Measurements from ENCODE around the gene RAPH1.
"Not testable (repeated sequence)": the region's sequence is repeated elsewhere in the genome, so short reads cannot be mapped to it uniquely, and the experiment has no call there.

The RAPH1 gene

DNA sequence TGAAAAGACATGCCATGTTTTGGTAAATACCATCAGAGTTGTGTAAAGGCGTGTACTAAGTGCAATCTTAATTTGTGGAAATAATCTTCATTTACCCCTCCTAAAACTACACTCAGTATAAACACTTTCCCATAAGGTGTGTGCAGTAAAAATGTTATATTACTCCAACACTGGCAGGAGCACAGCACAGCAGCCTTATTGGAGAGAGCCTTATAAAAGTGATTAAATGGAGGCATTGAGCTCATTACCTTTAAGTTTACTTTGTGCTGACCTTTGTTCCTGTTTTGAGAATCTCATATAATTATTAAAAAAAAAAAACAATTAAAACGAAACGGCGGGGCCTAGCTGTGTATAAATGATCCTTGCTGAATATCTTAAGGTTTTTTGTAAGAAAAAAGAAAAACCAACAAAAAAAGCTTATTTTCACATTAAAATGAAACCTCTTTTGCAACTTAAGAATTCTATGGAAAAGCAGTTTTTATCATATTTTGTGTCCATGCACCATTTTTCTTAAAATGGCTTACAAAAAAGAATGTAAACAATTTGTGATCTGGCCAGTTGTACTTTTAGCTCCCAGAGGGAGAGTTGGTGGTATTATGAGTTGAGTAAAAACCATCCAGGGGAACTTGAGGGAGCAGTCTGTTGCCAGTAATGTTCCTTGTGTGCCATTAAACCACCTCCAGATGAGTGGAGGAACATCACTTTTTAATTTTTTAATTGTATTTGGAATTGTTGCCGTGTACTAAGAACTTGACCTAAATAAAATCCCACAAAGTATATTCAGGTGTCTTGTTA, 103.5 kb downstream of the RAPH1 start:
- TF ChIP-seq, protein P1, sequence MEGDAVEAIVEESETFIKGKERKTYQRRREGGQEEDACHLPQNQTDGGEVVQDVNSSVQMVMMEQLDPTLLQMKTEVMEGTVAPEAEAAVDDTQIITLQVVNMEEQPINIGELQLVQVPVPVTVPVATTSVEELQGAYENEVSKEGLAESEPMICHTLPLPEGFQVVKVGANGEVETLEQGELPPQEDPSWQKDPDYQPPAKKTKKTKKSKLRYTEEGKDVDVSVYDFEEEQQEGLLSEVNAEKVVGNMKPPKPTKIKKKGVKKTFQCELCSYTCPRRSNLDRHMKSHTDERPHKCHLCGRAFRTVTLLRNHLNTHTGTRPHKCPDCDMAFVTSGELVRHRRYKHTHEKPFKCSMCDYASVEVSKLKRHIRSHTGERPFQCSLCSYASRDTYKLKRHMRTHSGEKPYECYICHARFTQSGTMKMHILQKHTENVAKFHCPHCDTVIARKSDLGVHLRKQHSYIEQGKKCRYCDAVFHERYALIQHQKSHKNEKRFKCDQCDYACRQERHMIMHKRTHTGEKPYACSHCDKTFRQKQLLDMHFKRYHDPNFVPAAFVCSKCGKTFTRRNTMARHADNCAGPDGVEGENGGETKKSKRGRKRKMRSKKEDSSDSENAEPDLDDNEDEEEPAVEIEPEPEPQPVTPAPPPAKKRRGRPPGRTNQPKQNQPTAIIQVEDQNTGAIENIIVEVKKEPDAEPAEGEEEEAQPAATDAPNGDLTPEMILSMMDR (conservative IDR thresholded peaks at IDR 0.05; ENCODE audit: control insufficient read depth, insufficient read depth, low read depth, low read length): no peak
- H3K4me3 ChIP-seq (ENCODE audit: control insufficient read depth, low read depth, low read length): no peak overlapping the region
- peak; percentile 36 for DNase-seq (ENCODE audit: low read depth)

GRCh38 chr2:203429643-203430042, 105.5 kb downstream of the RAPH1 start:
- not testable (repeated sequence) for H3K4me3 ChIP-seq (ENCODE audit: control insufficient read depth, low read depth, low read length); DNase-seq (ENCODE audit: low read depth)

DNA sequence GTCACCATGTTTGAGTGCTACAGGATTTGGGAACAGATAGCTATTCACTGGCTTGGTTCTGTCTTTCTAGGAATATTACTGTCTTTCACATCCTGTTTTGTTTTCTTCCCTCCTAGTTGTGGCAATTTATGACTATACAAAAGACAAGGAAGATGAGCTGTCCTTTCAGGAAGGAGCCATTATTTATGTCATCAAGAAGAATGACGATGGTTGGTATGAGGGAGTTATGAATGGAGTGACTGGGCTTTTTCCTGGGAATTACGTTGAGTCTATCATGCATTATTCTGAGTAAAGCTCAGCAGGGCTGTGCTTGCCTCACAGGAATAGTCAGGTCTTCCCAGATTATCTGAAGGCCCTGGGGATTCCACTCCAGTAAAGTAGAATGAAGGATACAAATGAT, 108.0 kb downstream of the RAPH1 start:
- DNase-seq (ENCODE audit: low read depth): peak; percentile 98
- TF ChIP-seq, protein P1 (conservative IDR thresholded peaks at IDR 0.05; ENCODE audit: control insufficient read depth, insufficient read depth, low read depth, low read length): no peak

DNA sequence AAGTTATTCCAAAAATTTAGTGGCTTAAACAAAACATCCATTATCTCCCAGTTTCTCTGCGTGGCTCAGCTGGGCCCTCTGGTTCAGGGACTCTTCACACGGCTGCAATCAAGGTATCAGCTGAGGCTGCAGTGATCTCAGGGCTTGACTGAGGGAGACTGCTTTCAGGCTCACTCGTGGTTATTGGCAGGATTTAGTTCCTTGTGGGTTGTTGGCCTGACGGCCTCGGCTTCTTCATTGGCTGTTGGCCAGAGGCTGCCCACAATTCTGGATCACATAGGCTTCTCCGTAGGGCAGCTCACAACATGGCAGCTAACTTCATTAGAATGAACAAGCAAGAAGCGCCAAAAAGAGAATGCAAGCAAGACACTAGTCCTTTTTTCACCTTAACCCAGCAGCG, 116.8 kb downstream of the RAPH1 start:
- H3K4me3 ChIP-seq (ENCODE audit: control insufficient read depth, low read depth, low read length): no peak overlapping the region
- DNase-seq (ENCODE audit: low read depth): no peak
- TF ChIP-seq, protein P1 (conservative IDR thresholded peaks at IDR 0.05; ENCODE audit: control insufficient read depth, insufficient read depth, low read depth, low read length): no peak

More for the DNA sequence above, 108.0 kb downstream of the RAPH1 start:
- no peak overlapping the region for H3K4me3 ChIP-seq (ENCODE audit: control insufficient read depth, low read depth, low read length)

GRCh38 chr2:203413796-203414195, 121.3 kb downstream of the RAPH1 start:
- H3K4me3 ChIP-seq (ENCODE audit: control insufficient read depth, low read depth, low read length): no peak overlapping the region
- no peak for DNase-seq (ENCODE audit: low read depth)
- TF ChIP-seq, protein P1 (conservative IDR thresholded peaks at IDR 0.05; ENCODE audit: control insufficient read depth, insufficient read depth, low read depth, low read length): no peak

DNA sequence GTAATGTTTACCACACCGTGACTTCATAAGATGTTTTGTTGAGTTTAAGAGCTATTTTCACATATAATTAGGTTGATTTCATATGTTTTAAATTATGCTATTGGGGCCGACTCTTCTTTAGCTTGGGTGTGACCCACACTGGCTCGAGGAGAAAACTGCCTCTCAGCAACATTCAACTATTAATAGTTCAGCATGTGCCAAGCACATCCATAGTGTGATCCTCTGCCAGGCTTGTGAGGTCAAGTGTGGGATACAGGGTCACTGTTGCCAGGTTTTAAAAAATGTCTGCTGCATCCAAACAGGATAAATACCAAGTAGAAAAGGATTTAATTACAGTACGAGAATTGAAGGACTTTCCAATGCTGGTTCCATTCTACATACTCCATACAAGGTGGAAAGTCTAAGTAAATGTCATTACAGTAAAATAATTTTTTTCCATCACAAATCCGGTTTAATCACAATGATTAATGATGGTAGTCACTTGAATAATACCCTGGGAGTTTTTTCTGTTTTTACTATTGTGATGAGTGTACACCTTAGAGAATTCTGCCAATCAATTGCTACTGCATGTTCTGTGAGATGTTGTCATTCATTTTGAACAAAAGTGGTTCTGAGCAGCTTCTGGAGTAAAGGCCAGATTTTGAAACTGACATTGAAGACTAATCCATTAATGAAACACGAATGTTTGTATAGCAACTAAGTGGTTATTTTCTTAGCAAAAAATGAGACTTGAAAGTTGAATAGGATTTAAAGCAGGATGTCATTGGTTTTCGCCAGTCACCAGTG, 122.4 kb downstream of the RAPH1 start:
- no peak overlapping the region for H3K4me3 ChIP-seq (ENCODE audit: control insufficient read depth, low read depth, low read length)
- DNase-seq (ENCODE audit: low read depth): peak; percentile 43
- TF ChIP-seq, protein P1 (conservative IDR thresholded peaks at IDR 0.05; ENCODE audit: control insufficient read depth, insufficient read depth, low read depth, low read length): no peak

DNA sequence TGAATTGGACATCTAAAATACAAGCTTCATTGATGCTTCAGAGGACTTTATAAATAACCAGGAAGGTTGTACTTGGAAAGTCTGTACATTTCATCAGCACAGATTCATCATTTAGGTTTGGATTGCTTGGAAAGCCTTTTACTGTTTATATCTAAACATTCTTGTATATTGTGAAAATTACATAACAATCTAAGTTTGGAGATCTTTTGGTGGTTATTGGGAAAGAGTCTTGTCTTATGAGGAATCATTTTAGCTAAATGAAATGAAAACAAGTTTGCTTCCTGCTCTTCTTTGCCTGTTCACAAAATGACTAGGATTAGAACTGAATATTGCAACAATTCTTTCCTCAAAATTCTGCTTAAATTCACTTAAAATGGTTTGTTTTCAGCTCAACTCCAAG, 127.6 kb downstream of the RAPH1 start:
- DNase-seq (ENCODE audit: low read depth): no peak
- TF ChIP-seq, protein P1 (conservative IDR thresholded peaks at IDR 0.05; ENCODE audit: control insufficient read depth, insufficient read depth, low read depth, low read length): no peak
- H3K4me3 ChIP-seq (ENCODE audit: control insufficient read depth, low read depth, low read length): no peak overlapping the region
